ENCODE measurements around the gene FNDC3B.
A peak's percentile ranks its signal among the peaks of the same experiment; 100 is the strongest.

The FNDC3B gene

GRCh38 chr3:172102123-172102882 is 62.9 kb downstream of the FNDC3B start:
- Mint-ChIP-seq H3K4me3 (peak overlapping the region; percentile 64 to 68), H3K9me3 (no peaks in the 10 kb centered on the region), H3K27me3 (no peaks in the 10 kb centered on the region), H3K4me1 (ENCODE audit: low read depth in 2 of 2) (peaks cover 39 to 54% of the 10 kb centered on the region in 2 donors), H3K27ac (peak overlapping the region; percentile 33 to 84), H3K36me3 (ENCODE audit: insufficient read depth) (peaks cover 13% of the 10 kb centered on the region)
- ATAC-seq (replicated peaks), result peak; percentile 46
- peak; percentile 22 to 40 (median 28) for DNase-seq

GRCh38 chr3:172102883-172103310 is 63.5 kb downstream of the FNDC3B start:
- DNase-seq, result no peak
- no peak for ATAC-seq (replicated peaks)
- Mint-ChIP-seq H3K27me3 (no peaks in the 10 kb centered on the region), H3K36me3 (ENCODE audit: insufficient read depth) (peaks cover 19% of the 10 kb centered on the region), H3K4me3 (peak overlapping the region; percentile 64 to 68), H3K27ac (peak overlapping the region; percentile 33 to 84), H3K9me3 (no peaks in the 10 kb centered on the region), H3K4me1 (ENCODE audit: low read depth in 2 of 2) (peaks cover 45 to 60% of the 10 kb centered on the region in 2 donors)

DNA sequence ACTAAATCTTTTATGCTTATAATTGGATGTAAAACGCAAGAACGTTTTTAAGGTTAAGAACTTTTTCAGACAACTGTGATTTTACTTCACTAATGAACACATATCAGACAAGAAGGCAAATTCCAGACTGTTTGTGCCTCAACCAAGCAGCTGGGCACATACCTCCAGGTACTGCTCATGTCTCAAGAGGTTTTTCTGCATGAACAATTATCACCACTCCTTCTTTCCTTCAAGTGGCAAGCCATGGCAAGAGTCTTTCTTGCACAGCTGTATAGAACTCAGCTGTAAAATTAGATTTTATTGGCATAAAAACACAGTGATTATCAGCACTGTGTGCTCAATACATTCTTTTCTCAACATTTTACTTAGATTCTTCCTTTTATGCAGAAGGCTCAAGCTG is 64.3 kb downstream of the FNDC3B start:
- Mint-ChIP-seq H3K4me1 (ENCODE audit: low read depth in 2 of 2) (peaks cover 53 to 68% of the 10 kb centered on the region in 2 donors), H3K36me3 (ENCODE audit: insufficient read depth) (peaks cover 23% of the 10 kb centered on the region), H3K9me3 (no peaks in the 10 kb centered on the region), H3K4me3 (no peak overlapping the region), H3K27me3 (no peaks in the 10 kb centered on the region), H3K27ac (no peak overlapping the region)
- ATAC-seq (replicated peaks) (no peak), DNase-seq (no peak)

GRCh38 chr3:172104471-172105072 is 65.2 kb downstream of the FNDC3B start:
- Mint-ChIP-seq H3K27me3 (no peaks in the 10 kb centered on the region), H3K4me1 (ENCODE audit: low read depth in 2 of 2) (peaks cover 54 to 70% of the 10 kb centered on the region in 2 donors), H3K4me3 (no peak overlapping the region), H3K27ac (no peak overlapping the region), H3K36me3 (ENCODE audit: insufficient read depth) (peaks cover 23% of the 10 kb centered on the region), H3K9me3 (no peaks in the 10 kb centered on the region)
- DNase-seq (no peak), ATAC-seq (replicated peaks) (no peak)

DNA sequence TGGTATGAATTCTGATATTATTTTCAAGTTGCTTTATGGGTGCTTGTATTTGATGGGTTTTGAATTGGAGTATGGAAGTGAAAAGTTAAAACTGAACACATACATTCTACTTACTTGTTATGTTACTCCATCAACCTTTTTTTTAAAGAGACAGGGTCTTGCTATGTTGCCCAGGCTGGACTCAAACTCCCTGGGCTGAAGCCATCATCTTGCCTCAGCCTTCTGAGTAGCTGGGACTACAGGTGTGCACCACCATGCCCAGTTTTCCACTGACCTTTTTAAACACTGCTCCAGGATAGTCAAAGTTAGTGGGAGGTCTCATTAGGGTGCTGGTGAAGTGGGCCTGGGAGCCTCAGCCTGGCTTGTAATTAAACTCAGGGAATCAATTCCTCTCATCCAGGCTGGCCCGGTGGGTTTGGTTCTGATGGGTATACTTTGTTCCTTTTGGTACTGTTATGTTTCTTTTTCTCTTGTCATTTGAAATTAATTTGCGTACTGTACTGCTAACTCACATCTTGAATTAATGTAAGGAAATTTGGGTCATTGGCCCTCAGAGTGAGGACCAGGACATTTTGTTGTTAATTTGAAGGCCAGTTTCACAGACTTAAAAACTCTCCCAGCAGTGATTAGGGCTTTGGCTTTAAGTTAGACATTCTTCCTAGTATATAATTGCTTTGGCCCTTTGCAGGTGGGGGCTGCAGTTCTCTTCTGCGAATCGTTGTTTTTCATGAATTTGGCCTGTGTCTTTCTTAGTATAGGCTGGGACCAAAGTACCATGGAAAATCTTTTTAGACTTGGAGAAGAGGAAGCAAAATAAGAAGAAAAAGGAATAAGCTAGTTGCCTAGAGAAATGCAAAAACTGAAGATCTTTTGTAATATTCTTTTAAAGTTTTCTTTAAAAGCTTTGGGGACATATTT is 66.9 kb downstream of the FNDC3B start:
- Mint-ChIP-seq H3K4me3 (peak overlapping the region; percentile 77 to 87), H3K9me3 (no peaks in the 10 kb centered on the region), H3K36me3 (ENCODE audit: insufficient read depth) (peaks cover 23% of the 10 kb centered on the region), H3K27me3 (no peaks in the 10 kb centered on the region), H3K4me1 (ENCODE audit: low read depth in 2 of 2) (peaks cover 62 to 70% of the 10 kb centered on the region in 2 donors), H3K27ac (peak overlapping the region; percentile 87 to 91)
- ATAC-seq (replicated peaks) (no peak), DNase-seq (no peak)

DNA sequence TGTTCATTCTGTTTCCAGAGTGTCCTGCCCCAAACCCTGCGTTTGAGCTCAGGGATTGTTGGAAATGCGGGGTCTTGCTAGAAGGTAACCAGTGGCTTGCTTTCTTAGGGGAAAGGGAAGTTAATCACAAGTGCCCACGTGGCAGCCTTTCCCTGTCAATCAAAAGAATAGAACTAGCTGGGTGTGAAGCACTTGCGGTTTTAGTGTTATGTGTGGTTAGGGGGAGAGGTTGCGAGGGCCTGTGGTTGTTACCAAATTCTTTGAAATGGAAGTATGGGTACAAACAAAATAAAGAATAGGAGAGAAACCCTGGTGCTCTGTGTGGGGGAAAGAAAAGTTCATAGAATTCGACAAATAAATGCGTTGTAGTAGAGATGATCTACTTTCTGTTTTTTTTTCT is 67.6 kb downstream of the FNDC3B start:
- peak; percentile 65 to 69 (median 67) for DNase-seq
- H3K4me3 Mint-ChIP-seq, result peak overlapping the region; percentile 77 to 87
- H3K9me3 Mint-ChIP-seq, result no peaks in the 10 kb centered on the region
- peaks cover 61 to 63% of the 10 kb centered on the region in 2 donors for H3K4me1 Mint-ChIP-seq (ENCODE audit: low read depth in 2 of 2)
- H3K36me3 Mint-ChIP-seq (ENCODE audit: insufficient read depth), result peaks cover 23% of the 10 kb centered on the region
- H3K27me3 Mint-ChIP-seq, result no peaks in the 10 kb centered on the region
- peak overlapping the region; percentile 87 to 91 for H3K27ac Mint-ChIP-seq
- peak; percentile 70 for ATAC-seq (replicated peaks)

- Mint-ChIP-seq H3K4me1 (ENCODE audit: low read depth in 2 of 2) (peaks cover 56 to 59% of the 10 kb centered on the region in 2 donors), H3K4me3 (peak overlapping the region; percentile 77 to 87), H3K27ac (peak overlapping the region; percentile 87 to 91), H3K27me3 (no peaks in the 10 kb centered on the region), H3K9me3 (no peaks in the 10 kb centered on the region), H3K36me3 (ENCODE audit: insufficient read depth) (peaks cover 23% of the 10 kb centered on the region)
- DNase-seq, result peak; percentile 52 to 60 (median 58)
- ATAC-seq (replicated peaks), result peak; percentile 79
These were observed 68.0 kb downstream of the FNDC3B start for GRCh38 chr3:172107403-172107802.

DNA sequence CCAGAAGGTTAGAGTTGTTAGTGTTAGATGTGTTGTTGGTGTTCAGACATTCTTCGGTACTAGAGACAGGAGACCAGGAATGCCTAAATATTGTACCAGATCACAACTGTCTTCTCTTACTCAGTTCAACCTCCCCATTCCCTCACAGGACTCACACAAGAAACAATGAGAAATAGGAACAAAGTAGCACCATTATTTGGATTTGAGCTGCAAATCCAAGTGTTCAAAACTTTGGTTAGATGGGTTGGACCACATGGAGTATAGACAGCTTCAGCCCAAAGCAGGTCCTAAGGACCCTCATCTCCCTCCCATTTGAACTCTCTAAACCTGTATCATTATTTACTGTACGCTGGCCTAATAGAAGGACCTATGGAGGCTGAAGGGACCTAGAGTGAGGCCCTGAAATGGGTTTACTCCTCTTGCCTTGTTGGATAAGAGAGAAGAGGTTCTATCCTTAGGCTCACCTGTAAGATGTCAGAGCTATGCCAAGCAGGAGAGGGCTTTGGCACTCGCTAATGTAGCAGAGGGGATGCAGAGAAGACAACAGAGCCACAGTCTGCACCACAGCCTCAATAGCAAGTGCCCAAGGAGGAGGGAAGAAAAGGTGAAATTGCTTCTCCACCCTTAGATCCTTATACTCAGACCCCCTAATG is 70.9 kb downstream of the FNDC3B start:
- no peaks in the 10 kb centered on the region for H3K9me3 Mint-ChIP-seq
- H3K4me1 Mint-ChIP-seq (ENCODE audit: low read depth in 2 of 2), result peaks cover 52% of the 10 kb centered on the region in 2 donors
- DNase-seq (no peak), ATAC-seq (replicated peaks) (no peak)
- peak overlapping the region in 1 of 2 donors; percentile 15 for H3K4me3 Mint-ChIP-seq
- no peaks in the 10 kb centered on the region for H3K27me3 Mint-ChIP-seq
- H3K36me3 Mint-ChIP-seq (ENCODE audit: insufficient read depth), result peaks cover 16% of the 10 kb centered on the region
- peak overlapping the region in 1 of 2 donors; percentile 87 for H3K27ac Mint-ChIP-seq

GRCh38 chr3:172111163-172111562 is 71.8 kb downstream of the FNDC3B start:
- H3K4me1 Mint-ChIP-seq (ENCODE audit: low read depth in 2 of 2), result peaks cover 43 to 46% of the 10 kb centered on the region in 2 donors
- DNase-seq, result no peak
- no peaks in the 10 kb centered on the region for H3K27me3 Mint-ChIP-seq
- H3K27ac Mint-ChIP-seq, result no peak overlapping the region
- H3K9me3 Mint-ChIP-seq, result no peaks in the 10 kb centered on the region
- no peak for ATAC-seq (replicated peaks)
- H3K36me3 Mint-ChIP-seq (ENCODE audit: insufficient read depth), result peaks cover 16% of the 10 kb centered on the region
- H3K4me3 Mint-ChIP-seq, result no peak overlapping the region

- DNase-seq (no peak), ATAC-seq (replicated peaks) (no peak)
- Mint-ChIP-seq H3K27ac (no peak overlapping the region), H3K4me3 (no peak overlapping the region), H3K27me3 (no peaks in the 10 kb centered on the region), H3K9me3 (no peaks in the 10 kb centered on the region), H3K36me3 (ENCODE audit: insufficient read depth) (peaks cover 11% of the 10 kb centered on the region), H3K4me1 (ENCODE audit: low read depth in 2 of 2) (peaks cover 36 to 37% of the 10 kb centered on the region in 2 donors)
These were observed 72.8 kb downstream of the FNDC3B start for GRCh38 chr3:172112078-172112733.

DNA sequence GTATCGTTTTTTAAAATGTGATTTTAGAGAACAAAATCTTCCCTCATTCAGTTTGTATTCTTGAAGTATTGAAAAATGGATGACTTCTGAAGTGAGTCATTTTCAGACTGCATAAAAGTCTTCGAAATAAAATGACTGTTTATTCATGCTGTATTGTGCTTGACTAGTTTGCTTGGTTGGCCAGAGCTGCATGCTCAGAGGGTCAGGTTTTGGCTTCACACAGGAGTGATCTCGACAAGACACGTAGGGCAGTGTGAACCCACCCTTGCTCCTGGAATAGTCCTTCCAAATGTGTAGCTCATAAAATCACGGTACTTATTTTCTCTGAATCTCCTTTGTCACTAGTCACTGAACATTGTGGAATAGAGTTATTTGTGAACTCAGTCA is 73.3 kb downstream of the FNDC3B start:
- Mint-ChIP-seq H3K4me3 (no peak overlapping the region), H3K9me3 (no peaks in the 10 kb centered on the region), H3K27me3 (no peaks in the 10 kb centered on the region), H3K4me1 (ENCODE audit: low read depth in 2 of 2) (peaks cover 30 to 32% of the 10 kb centered on the region in 2 donors), H3K36me3 (ENCODE audit: insufficient read depth) (peaks cover 6% of the 10 kb centered on the region), H3K27ac (no peak overlapping the region)
- no peak for ATAC-seq (replicated peaks)
- DNase-seq, result no peak

GRCh38 chr3:172113710-172114109 is 74.3 kb downstream of the FNDC3B start:
- ATAC-seq (replicated peaks) (no peak), DNase-seq (no peak)
- Mint-ChIP-seq H3K27ac (peak overlapping the region in 1 of 2 donors; percentile 23), H3K9me3 (no peaks in the 10 kb centered on the region), H3K27me3 (no peaks in the 10 kb centered on the region), H3K36me3 (ENCODE audit: insufficient read depth) (peaks cover 2% of the 10 kb centered on the region), H3K4me3 (no peak overlapping the region), H3K4me1 (ENCODE audit: low read depth in 2 of 2) (peaks cover 22 to 27% of the 10 kb centered on the region in 2 donors)
